Skeletal muscle cell (primary cell): ENCODE measurements around the gene LRRC49.
A peak's percentile ranks its signal among the peaks of the same experiment; 100 is the strongest.
"Not testable (repeated sequence)": the region's sequence is repeated elsewhere in the genome, so short reads cannot be mapped to it uniquely, and the experiment has no call there.

ENCODE experiments used
- DNase-seq: peaks from one replicate; pipeline ENCODE4 v3.0.0-alpha.2; 2010; ENCODE audit warnings: low read depth
- H3K4me3 ChIP-seq: 2 replicates; pipeline ENCODE4 v1.5.1; 2011; ENCODE audit warnings: low read depth, mild to moderate bottlenecking, control low read depth, low read length, moderate library complexity

Gene LRRC49

DNA sequence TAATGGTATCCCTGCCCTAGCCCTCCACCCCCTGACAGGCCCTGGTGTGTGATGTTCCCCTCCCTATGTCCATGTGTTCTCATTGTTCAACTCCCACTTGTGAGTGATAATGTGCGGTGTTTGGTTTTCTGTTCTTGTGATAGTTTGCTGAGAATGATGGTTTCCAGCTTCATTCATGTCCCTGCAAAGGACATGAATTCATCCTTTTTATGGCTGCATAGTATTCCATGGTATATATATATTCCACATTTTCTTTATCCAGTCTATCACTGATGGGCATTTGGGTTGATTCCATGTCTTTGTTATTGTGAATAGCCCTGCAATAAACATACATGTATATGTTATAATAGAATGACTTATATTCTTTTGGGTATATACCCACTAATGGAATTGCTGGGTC, 142.9 kb downstream of the LRRC49 start:
- not testable (repeated sequence) for DNase-seq, H3K4me3 ChIP-seq

DNA sequence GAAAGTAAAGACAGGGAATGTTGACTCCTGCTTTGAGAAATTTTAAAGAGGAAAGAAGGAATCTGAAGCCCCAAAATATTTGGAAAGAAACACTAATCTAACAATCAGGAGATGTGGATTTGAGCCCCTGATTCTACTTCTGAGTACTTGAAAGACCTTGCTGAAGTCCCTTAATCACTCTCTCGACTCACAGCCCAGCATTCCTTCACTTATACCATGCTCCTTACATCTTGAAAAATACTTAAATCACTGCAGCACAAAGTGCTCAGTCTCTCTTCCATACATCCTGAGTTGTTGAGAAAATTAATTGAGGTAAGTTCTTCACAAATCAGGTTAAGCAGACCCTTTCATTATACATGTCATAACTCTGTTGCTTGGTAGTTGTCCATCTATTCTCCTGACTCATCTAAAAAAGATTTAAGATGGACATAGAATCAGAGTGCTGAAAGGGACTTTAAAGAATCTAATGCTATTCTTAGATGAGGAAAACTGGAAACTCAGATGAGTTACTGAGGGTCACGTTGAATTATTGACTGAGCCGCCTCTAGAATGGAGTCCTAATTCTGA, 149.8 kb downstream of the LRRC49 start:
- DNase-seq = no peak
- no peak overlapping the region for H3K4me3 ChIP-seq

DNA sequence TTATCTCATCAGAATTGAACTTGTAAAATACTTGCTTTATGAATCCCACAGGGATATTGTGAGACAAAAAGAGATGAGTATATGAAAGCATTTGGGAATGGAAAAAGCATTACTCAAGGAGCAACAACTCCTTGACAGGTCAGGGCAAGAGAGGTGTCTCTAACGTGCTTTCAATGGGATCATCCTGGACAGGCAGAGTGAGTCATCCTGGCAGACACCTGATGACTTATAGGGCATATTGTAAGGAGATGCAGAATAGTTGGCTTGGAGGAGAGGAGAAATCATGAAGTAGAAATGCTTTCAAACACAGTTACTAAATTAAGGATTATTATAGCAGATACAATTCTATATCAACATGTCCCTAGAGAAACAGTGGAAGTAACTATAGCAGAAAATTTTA, 150.7 kb downstream of the LRRC49 start:
- no peak for DNase-seq
- H3K4me3 ChIP-seq = no peak overlapping the region

DNA sequence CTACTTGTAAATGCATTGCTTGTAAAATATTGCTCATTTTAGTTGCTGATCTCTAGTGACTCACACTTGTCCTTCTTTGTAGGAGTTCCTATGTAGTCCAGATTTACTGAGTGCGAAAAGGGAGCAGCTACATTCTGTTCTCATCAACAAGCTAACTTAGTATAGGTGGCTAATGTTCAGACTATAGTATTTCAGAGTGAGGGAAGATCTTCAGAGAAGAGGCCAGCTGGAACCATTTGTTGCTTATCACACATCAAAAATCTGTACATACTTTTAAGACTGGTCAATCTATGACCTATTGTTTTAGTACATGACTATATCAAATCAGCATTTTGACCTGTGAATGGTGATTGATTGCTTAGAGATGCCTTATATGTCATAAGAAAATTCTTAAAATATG, 151.4 kb downstream of the LRRC49 start:
- DNase-seq = peak; percentile 67
- no peak overlapping the region for H3K4me3 ChIP-seq

DNA sequence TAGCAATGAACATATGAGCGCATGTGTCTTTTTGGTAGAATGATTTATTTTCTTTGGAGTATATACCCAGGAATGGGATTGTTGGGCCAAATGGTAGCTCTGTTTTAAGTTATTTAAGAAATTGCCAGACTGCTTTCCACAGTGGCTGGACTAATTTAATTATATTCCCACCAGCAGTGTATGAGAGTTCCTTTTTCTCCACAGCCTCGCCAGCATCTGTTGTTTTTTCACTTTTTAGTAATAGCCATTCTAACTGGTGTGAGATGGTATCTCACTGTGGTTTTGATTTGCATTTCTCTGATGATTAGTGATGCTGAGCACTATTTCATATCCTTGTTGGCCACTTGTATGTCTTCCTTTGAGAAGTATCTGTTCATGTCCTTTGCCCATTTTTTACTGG, 153.5 kb downstream of the LRRC49 start:
- not testable (repeated sequence) for H3K4me3 ChIP-seq, DNase-seq

DNA sequence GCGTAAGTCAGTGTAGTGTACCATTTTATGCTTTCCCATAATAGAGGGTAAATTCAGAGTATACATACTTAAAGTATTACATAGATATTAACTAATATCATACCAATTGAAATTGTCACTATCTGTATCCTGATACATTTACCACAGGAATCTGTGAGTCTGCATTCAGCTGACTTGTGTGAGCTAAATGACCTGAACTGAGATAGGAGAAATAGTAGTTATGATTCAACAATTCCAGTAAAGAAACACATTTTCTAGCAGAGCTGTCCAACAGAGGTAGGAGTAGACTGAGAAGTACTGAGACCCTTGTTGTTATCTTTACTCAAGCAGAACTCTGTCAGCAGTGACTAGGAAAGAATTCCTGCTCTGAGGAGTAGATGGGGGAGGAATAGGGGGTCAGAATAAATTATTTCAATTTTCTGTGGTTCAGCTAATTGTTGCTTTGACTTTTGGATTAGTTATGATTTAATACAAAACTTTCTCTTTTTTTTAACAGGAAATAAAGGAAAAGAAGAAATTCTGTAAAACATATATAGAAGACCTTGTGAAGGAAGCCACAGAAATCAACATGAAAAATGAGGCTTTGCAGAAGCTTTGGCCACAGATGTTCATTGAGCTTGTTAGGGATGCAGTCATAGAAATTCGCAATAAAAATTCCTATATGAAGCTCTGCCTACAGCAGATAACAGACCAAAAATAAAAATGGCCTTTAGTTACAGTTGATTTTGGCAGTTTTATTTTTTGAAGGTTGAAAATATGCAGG, 156.5 kb downstream of the LRRC49 start:
- no peak overlapping the region for H3K4me3 ChIP-seq
- DNase-seq = peak; percentile 76

DNA sequence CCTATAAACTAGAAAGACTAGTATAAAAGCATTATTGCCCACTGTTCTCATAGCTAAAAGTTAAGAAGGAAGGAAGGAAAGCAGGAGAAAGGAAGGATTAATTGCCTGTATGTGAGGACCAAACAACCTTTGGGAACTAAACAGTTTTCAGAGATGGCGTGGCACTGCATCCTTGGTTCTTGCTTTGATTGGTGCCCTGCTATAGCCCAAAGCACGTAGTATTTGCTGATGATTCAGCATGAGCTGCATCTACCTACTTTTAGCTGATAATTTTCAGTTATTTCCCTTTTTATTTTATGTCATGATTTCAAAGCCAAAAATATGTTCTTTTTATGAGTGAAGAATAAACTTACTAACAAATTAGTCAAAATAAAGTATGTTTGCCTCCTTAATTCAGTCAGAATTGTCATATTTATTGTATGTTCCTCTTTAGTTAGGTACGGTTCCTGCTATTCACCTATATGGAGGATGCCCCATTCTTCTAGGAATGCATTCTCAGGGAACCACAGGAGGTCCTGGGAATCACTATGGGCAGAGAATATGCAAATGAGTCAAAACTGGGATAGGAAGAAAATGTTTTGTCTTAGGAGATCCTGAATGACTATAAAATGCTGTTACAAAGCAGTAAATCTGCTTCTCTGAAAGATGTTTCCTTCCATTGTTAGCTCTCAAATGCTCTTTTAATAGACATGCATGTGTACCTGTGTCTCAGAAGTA, 157.2 kb downstream of the LRRC49 start:
- DNase-seq = no peak
- no peak overlapping the region for H3K4me3 ChIP-seq

DNA sequence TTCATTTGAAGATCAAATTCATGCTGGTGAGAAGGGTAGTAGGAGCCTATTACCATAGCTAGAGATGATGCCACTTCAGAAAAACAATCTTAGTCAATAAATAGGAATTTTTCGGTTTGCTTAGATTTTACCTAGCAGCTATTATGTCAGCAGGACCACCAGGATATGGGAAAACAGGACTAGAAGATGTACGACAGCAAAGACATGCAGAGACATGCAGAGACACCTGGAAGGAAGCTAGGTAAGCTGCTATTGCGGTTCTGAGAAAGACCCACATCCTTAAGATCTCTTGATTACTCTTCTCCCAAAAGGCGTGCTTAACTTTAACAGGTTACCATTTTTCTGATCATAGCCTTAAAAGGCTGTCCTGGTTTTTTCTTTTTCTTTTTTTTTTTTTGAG, 157.8 kb downstream of the LRRC49 start:
- DNase-seq = no peak
- no peak overlapping the region for H3K4me3 ChIP-seq

DNA sequence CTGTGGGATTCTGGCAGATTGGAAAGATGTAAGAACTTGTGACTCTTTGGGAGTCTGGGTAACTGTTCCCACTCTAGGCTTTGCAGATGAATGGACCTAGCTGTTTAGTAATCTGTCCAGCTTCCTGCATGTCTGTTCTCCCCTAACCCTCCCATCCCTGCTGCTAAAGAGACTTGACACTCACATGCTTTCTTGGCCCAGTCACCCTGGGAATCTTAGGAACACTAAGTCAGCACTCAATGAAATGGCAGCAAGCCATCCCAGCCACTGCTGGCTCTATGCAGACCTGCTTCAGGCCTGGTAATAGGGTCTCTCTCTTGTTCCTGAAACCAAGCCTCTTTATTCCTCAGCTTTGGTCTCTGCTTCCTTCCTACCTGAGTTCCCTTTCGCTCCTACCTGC, 158.9 kb downstream of the LRRC49 start:
- no peak overlapping the region for H3K4me3 ChIP-seq
- DNase-seq = peak; percentile 73

DNA sequence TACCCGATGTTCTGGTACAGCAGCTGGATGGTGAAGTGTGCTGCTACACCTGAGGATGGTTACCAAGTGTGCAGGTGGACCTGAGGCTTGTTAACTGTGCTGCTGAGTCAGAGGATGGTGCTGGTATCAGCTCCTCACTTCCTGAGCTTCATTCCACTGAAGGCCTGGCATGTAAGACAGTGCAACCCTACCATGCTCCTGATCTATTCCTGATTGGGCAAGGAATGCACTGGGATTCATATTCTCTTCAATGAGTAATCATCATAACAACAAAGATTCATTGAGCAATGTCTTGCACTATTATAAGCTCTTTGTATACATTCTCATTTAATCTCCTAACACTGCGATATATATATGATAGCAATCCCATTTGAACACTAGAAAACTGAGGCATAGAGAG, 159.7 kb downstream of the LRRC49 start:
- no peak for DNase-seq
- H3K4me3 ChIP-seq = no peak overlapping the region

DNA sequence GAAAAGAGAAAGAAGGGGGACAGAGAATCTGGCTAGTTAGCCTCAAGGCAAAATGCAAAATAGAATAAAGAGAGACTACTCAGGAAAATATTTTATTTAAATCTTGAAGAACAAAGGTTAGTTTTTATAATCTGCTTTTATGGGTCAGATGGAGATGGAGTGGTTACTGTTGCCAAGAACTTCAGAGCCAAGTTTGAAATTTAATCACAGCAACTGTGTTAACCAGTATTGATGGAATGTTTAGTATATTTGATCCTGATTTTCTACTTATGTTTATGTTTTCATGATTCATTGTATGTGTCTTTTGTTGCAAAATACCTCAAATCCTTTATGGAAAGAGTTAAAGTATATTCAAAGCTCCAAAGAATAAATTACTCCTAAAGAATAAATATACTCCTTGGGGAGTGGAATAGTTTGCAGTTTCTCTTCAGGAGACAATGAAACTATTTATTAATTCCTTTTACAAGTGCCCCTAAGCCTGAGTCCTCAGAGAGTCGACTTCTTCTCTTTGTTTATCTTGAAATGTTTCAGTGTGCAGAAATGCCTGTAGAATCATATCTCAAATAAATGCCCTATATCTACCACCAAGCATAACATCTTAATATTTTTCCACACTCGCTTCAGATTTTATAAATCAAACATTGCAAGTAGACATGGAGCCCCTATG, 161.8 kb downstream of the LRRC49 start:
- no peak overlapping the region for H3K4me3 ChIP-seq
- DNase-seq = no peak

DNA sequence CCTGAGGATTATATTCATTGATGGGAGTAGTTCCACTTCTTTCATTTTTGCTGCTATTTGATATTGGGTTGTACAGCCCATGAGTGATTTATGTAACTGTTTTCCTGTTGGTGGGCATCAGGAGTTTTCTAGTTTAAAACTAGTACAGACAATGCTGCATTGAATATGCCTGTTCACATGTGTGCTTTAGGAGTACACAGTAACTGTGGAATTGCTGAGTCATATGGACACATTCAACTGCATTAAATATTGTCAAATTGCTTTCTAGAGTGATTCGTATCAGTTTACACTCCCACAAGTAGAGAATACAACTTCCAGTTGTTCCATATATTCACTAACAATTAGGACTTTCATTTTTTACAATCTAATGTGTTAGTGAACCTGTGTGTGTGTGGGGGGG, 162.8 kb downstream of the LRRC49 start:
- H3K4me3 ChIP-seq = no peak overlapping the region
- DNase-seq = peak; percentile 39

DNA sequence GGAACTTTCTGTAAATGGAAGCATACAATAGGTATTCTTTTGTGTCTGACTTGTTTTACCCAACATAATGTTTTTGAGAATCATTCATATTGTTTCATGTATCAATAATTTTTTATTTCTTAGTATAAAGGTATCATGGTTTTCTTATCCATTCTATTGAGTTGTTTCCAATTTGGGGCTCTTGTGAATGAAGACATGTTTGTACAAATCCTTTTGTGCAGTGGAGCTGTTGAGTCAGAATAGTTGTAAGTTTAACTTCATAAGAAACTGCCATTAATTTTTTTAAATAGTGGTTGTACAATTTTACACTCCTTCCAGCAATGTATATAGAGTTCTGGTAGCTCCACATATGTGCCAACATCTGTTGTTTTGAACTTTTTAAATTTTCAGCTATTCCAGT, 163.5 kb downstream of the LRRC49 start:
- no peak overlapping the region for H3K4me3 ChIP-seq
- DNase-seq = no peak

DNA sequence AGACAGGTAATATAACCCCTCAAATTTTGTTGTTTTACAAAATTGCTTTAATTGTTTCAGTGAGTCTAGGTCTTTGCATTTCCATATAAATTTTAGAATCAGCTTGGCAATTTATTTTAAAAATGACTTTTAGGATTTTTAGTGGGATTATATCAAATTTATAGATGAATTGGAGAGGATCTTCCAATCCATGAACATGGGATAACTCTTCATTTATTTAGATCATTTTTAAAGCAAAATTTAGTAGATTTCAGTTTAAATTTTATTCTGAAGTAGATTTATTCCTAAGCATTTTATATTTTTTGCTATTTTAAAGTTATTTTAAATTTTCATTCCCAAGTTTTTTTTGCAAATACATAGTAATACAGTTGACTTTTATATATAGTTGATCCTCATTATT, 164.5 kb downstream of the LRRC49 start:
- H3K4me3 ChIP-seq = no peak overlapping the region

DNA sequence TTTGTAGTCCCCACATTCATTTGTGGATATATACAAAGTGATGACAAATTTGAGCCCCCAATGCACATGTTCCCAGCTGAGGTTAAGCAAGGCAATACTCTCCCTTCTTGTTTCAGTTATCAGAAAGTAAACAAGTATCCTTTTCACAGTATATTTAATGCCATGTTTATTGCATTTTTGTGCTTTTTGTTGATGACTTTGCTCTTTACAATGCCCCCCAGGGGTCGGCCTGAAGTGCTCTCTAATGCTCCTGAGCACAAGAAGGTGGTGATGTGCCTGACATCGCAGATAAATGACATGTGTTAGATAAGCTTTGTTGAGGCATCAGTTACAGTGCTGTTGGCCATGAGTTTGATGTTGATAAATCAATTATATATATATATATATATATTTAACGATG, 165.0 kb downstream of the LRRC49 start:
- H3K4me3 ChIP-seq = no peak overlapping the region
- no peak for DNase-seq

More for the DNA sequence above, 164.5 kb downstream of the LRRC49 start:
- no peak for DNase-seq

DNA sequence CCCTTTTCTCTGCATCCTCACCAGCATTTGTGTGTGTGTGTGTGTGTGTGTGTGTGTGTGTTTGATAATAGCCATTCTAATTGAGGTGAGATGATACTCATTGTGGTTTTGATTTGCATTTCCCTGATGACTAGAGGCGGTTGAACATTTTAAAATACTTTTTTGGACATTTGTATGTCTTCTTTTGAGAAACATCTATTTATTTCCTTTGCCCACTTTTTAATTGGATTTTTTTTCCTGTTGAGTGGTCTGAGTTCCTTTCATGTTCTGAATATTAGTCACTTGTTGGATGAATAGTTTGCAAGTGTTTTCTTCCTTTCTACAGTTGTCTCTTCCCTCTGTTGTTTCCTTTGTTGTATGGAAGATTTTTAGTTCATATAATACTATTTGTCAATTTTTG, 168.4 kb downstream of the LRRC49 start:
- no peak for DNase-seq
- no peak overlapping the region for H3K4me3 ChIP-seq

DNA sequence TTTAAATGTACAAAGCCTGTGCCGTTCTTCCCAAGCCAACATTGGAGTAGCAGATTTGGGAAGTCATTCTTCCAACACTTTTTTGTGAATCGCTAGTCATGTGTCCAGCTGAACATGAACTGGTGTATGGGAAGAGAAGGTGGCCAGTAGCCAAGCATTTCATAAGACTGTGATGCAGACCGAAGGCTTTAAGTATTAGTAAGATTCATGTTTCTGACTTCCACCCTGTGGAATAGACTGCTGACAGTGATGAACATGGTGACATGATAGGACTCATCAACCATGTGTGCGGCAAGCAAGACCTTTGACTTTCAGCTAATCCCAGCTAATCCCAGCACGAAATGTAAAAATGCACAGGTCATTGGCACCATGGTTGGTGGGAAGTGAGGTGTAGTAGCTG, 174.4 kb downstream of the LRRC49 start:
- peak; percentile 94 for DNase-seq
- no peak overlapping the region for H3K4me3 ChIP-seq

DNA sequence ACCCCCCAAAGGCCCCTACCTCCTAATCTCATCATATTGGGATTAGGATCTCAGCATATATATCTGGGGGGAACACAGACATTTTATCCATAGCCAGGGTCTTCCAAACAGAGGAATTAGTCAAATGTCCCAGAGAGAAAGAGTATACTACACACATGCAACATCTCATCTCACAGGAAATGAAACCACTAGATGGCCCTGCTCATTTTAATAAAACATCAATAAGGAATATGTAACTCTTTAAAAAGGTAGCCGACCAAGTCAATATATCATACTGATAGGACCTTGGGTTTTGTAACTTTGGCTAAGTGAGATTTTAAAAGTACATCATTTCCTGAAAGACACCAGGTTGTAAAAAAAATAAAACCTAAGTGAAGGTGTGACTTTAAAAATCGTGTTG, 177.1 kb downstream of the LRRC49 start:
- no peak overlapping the region for H3K4me3 ChIP-seq

DNA sequence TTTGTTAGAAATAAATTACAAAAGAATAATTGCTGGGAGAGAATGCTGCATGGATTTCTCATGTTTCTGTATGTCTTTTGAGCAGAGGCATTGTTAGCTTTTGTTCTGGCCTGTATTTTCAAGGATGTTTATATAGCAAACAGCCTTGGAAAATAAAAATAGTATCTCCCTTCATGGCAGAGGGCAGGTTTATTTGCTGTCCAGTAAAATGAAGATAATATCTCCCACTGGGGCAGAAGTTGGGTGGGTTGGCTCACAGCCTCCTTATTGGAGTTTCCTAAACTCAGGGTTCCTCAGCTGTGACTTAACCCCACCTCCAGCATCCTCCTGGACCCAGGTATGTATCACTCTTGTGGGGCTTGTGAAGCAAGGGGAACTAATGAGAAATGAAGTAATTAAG, 178.9 kb downstream of the LRRC49 start:
- no peak overlapping the region for H3K4me3 ChIP-seq
- DNase-seq = no peak

More for the DNA sequence above, 177.1 kb downstream of the LRRC49 start:
- DNase-seq = no peak

DNA sequence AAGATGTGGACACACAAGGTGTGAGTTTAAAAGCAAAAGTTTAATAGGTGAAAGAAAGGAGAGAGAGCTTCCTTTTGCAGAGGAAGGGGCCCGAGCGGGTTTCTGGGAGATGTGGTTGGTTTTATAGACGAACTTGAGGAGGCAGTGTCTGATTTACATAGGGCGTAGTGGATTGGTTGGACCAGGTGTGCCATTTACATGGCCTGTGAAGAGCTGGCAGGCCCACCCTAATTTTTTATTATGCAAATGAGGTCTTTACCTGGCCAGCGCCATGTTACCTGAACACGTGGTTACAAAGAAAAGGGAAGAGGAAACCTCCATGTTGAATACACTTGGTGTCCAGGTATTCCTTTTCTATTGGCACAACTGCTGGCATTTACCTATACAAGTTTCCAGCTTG, 179.8 kb downstream of the LRRC49 start:
- no peak overlapping the region for H3K4me3 ChIP-seq
- DNase-seq = no peak
